ENCODE data around the gene TNS1. TPM values are rescaled to one million over a fixed set of nuclear protein-coding genes. Genes with fewer than 3 reads are reported as not detected.
"Not testable (repeated sequence)": the region's sequence is repeated elsewhere in the genome, so short reads cannot be mapped to it uniquely, and the experiment has no call there.

Gene TNS1
- polyA plus RNA-seq, 1 of the 3 experiments (the other 2 are of a cell fraction) = 12.1 TPM

DNA sequence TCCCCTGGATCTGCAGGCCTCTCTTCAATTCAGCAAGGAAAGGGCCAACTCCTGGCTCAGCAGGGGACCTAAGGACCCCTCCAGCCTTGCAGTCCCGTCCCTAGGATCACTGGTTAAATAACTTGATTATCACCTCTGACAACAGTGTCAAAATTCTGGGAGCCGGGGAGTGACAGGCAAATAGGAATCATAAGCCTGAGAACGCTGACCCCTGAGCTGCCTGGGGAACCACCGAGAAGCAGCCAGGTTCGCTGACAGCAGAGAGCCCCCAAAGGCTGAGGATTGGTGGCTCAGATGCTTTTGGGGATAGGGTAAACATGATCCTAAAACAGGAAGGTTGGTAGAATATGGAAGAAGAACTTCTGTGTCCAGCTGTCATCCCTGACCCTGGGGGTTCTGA lies 17.5 kb upstream of the TNS1 start:
- H3K4me3 ChIP-seq (ENCODE audit: low read depth in 2 of 2, low read length in 1 of 2) = no peak overlapping the region
- no peaks in the 10 kb centered on the region for H4K20me1 ChIP-seq (ENCODE audit: insufficient read depth)
- H2AFZ ChIP-seq (ENCODE audit: low read depth) = no peak overlapping the region
- no peaks in the 10 kb centered on the region for H3K9me3 ChIP-seq
- H3K27me3 ChIP-seq (ENCODE audit: insufficient read depth) = no peaks in the 10 kb centered on the region
- POLR2A ChIA-PET = no interaction called here
- H3K9me2 ChIP-seq = no peaks in the 10 kb centered on the region
- peaks cover 20 to 51% of the 10 kb centered on the region in 2 experiments; a peak in 3 of 4 replicates for H3K4me1 ChIP-seq (ENCODE audit: control insufficient read depth in 1 of 2, insufficient read depth in 2 of 2, low read depth in 1 of 2, low read length in 1 of 2)
- no peak overlapping the region for H3K9ac ChIP-seq
- DNase-seq = no peak
- no peaks in the 10 kb centered on the region for H3K36me3 ChIP-seq (replicated peaks in 1 of 2; ENCODE audit: control insufficient read depth in 1 of 2, insufficient read depth in 2 of 2, low read length in 1 of 2)
- H3K79me2 ChIP-seq (ENCODE audit: insufficient read depth) = no peaks in the 10 kb centered on the region
- TF ChIP-seq, protein P1, sequence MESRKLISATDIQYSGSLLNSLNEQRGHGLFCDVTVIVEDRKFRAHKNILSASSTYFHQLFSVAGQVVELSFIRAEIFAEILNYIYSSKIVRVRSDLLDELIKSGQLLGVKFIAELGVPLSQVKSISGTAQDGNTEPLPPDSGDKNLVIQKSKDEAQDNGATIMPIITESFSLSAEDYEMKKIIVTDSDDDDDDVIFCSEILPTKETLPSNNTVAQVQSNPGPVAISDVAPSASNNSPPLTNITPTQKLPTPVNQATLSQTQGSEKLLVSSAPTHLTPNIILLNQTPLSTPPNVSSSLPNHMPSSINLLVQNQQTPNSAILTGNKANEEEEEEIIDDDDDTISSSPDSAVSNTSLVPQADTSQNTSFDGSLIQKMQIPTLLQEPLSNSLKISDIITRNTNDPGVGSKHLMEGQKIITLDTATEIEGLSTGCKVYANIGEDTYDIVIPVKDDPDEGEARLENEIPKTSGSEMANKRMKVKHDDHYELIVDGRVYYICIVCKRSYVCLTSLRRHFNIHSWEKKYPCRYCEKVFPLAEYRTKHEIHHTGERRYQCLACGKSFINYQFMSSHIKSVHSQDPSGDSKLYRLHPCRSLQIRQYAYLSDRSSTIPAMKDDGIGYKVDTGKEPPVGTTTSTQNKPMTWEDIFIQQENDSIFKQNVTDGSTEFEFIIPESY (IDR thresholded peaks at IDR 0.05; ENCODE audit: borderline replicate concordance, low read depth) = no peak
- TF ChIP-seq MEF2A (IDR thresholded peaks at IDR 0.05; ENCODE audit: borderline replicate concordance, low read depth) = no peak
- H3K27ac ChIP-seq (ENCODE audit: low read depth in 2 of 2, low read length in 1 of 2) = no peak overlapping the region
- WGBS (ENCODE audit: low lambda C conversion rate) = 92% methylated on average over 5 of the region's 5 CpGs
- CTCF ChIA-PET = interaction anchor here (0.9 to 2.1 kb wide), 4 partner anchors 9 to 231 kb away, joined by 3 to 6 read pairs (median 4); no protein-coding TSS in a partner anchor
- H3F3A ChIP-seq (replicated peaks; ENCODE audit: insufficient read depth) = no peaks in the 10 kb centered on the region
- H3K4me2 ChIP-seq = no peak overlapping the region

DNA sequence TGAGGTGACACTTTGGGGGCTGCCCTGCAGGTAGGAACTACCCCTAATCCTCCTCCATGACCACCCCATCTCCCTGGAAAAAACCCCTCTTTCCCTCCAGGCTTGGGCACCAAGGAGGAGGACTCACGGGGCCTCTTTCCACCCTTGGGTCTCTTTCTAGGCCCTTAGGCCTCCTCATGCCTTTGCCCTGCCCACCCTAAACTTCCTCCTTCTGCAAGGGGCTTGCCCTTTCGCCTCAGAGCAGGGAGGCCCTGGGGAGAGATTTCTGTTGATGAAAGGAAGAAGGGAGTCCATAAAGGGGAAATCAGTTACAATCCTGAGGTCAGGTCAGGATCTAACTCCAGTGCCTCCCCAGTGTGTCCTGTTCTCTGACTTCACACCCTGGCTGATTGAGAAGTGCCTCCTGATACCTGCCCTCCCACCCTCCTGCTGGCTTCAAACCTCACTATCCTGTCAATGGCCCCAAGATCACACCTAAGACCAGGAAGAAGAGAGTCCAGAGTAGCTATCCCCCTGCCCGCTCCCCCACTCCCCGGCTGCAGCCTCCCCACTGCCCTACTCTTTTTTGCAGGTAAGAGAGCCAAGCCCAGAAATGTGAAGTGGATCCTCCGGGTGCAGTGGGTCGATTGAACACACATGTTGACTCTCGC lies 16.7 kb upstream of the TNS1 start:
- no peak overlapping the region for H3K9ac ChIP-seq
- no peaks in the 10 kb centered on the region for H3F3A ChIP-seq (replicated peaks; ENCODE audit: insufficient read depth)
- H3K27me3 ChIP-seq (ENCODE audit: insufficient read depth) = no peaks in the 10 kb centered on the region
- H3K9me2 ChIP-seq = no peaks in the 10 kb centered on the region
- H4K20me1 ChIP-seq (ENCODE audit: insufficient read depth) = no peaks in the 10 kb centered on the region
- ChIA-PET CTCF (interaction anchor here (1.5 to 2.3 kb wide), 3 partner anchors 13 to 234 kb away, joined by 5 to 7 read pairs (median 6); no protein-coding TSS in a partner anchor), POLR2A (no interaction called here)
- 87% methylated on average over 6 of the region's 7 CpGs for WGBS (ENCODE audit: low lambda C conversion rate)
- H3K9me3 ChIP-seq = no peaks in the 10 kb centered on the region
- H3K79me2 ChIP-seq (ENCODE audit: insufficient read depth) = no peaks in the 10 kb centered on the region
- no peak for DNase-seq
- no peak overlapping the region for H3K4me2 ChIP-seq
- no peaks in the 10 kb centered on the region for H3K36me3 ChIP-seq (replicated peaks in 1 of 2; ENCODE audit: control insufficient read depth in 1 of 2, insufficient read depth in 2 of 2, low read length in 1 of 2)
- H3K4me3 ChIP-seq (ENCODE audit: low read depth in 2 of 2, low read length in 1 of 2) = no peak overlapping the region
- H3K4me1 ChIP-seq (ENCODE audit: control insufficient read depth in 1 of 2, insufficient read depth in 2 of 2, low read depth in 1 of 2, low read length in 1 of 2) = peaks cover 22 to 55% of the 10 kb centered on the region in 2 experiments; a peak in 3 of 4 replicates
- TF ChIP-seq FOXJ3 (CRISPR knock-in tag; IDR thresholded peaks at IDR 0.05) (no peak), MEF2A (IDR thresholded peaks at IDR 0.05; ENCODE audit: borderline replicate concordance, low read depth) (no peak), FOSL2 (IDR thresholded peaks at IDR 0.05; ENCODE audit: borderline replicate concordance, low read depth) (no peak), NFIC (IDR thresholded peaks at IDR 0.05; ENCODE audit: borderline replicate concordance) (no peak), RFX5 (IDR thresholded peaks at IDR 0.05; ENCODE audit: low read length) (no peak), NRF1 (IDR thresholded peaks at IDR 0.05; ENCODE audit: low read depth, low read length) (no peak), YY1 (IDR thresholded peaks at IDR 0.05; ENCODE audit: low read depth) (no peak), SMC3 (IDR thresholded peaks at IDR 0.05; ENCODE audit: low read depth, low read length) (no peak)
- no peak overlapping the region for H3K27ac ChIP-seq (ENCODE audit: low read depth in 2 of 2, low read length in 1 of 2)
- no peak overlapping the region for H2AFZ ChIP-seq (ENCODE audit: low read depth)

DNA sequence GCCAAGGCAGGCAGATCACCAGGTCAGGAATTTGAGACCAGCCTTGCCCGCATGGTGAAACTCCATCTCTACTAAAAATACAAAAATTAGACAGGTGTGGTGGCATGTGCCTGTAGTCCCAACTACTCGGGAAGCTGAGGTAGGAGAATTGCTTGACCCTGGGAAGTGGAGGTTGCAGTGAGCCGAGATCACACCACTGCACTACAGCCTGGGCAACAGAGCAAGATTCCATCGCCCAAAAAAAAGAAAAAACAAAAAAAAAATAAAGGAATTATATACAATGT lies 16.0 kb upstream of the TNS1 start:
- 90% methylated on average over 4 of the region's 4 CpGs for WGBS (ENCODE audit: low lambda C conversion rate)

More for the DNA sequence above, 16.0 kb upstream of the TNS1 start:
- H3K27ac ChIP-seq (ENCODE audit: low read depth in 2 of 2, low read length in 1 of 2); DNase-seq; H3K27me3 ChIP-seq (ENCODE audit: insufficient read depth); POLR2A ChIA-PET; H3K4me2 ChIP-seq; H3F3A ChIP-seq (replicated peaks; ENCODE audit: insufficient read depth); H3K9me3 ChIP-seq; H3K79me2 ChIP-seq (ENCODE audit: insufficient read depth); H3K9me2 ChIP-seq; H4K20me1 ChIP-seq (ENCODE audit: insufficient read depth); H3K4me3 ChIP-seq (ENCODE audit: low read depth in 2 of 2, low read length in 1 of 2); H2AFZ ChIP-seq (ENCODE audit: low read depth); H3K9ac ChIP-seq; H3K36me3 ChIP-seq (replicated peaks in 1 of 2; ENCODE audit: control insufficient read depth in 1 of 2, insufficient read depth in 2 of 2, low read length in 1 of 2): not testable (repeated sequence)
- H3K4me1 ChIP-seq (ENCODE audit: control insufficient read depth in 1 of 2, insufficient read depth in 2 of 2, low read depth in 1 of 2, low read length in 1 of 2) = peaks cover 22 to 57% of the 10 kb centered on the region in 2 experiments; a peak in 3 of 4 replicates
- CTCF ChIA-PET = interaction anchor here (1.0 to 2.3 kb wide), 2 partner anchors 25 to 233 kb away, joined by 3 to 7 read pairs; no protein-coding TSS in a partner anchor
